Measurements from ENCODE around the gene WDR5B.

DNA sequence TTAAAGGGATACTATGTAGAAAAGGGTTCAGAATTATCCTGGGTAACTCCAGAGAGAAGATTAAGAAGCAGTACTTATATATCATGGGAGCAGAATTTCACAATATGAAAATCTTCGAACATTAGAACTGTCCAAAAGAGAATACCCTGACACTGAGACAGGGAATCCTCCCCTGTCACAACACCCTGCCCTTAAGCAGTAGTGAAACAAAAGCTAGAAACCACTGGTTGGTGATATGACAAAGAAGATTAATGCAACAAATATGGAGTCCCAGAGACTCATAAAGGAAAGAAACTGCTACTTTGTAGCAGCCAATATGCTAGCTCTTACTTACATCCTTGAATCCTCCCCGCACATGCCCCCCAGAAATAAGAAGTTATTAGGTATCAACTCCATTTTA, 51.4 kb downstream of the WDR5B start:
- TF ChIP-seq, protein P1, sequence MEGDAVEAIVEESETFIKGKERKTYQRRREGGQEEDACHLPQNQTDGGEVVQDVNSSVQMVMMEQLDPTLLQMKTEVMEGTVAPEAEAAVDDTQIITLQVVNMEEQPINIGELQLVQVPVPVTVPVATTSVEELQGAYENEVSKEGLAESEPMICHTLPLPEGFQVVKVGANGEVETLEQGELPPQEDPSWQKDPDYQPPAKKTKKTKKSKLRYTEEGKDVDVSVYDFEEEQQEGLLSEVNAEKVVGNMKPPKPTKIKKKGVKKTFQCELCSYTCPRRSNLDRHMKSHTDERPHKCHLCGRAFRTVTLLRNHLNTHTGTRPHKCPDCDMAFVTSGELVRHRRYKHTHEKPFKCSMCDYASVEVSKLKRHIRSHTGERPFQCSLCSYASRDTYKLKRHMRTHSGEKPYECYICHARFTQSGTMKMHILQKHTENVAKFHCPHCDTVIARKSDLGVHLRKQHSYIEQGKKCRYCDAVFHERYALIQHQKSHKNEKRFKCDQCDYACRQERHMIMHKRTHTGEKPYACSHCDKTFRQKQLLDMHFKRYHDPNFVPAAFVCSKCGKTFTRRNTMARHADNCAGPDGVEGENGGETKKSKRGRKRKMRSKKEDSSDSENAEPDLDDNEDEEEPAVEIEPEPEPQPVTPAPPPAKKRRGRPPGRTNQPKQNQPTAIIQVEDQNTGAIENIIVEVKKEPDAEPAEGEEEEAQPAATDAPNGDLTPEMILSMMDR (IDR thresholded peaks at IDR 0.05) = no peak
- no peak for TF ChIP-seq ZFX (IDR thresholded peaks at IDR 0.05; ENCODE audit: borderline replicate concordance)
